Stimulated activated CD8-positive, alpha-beta memory T cell treated with anti-CD3 and anti-CD28 coated beads, Interleukin-15, amount 100 ng/mL, for 24 hours (primary cell): Measurements from ENCODE around the gene PAX5.

Experiments used
- DNase-seq: peaks from one replicate; pipeline ENCODE4 v3.0.0-alpha.2; 2020; ENCODE audit warnings: low read depth

Gene PAX5

DNA sequence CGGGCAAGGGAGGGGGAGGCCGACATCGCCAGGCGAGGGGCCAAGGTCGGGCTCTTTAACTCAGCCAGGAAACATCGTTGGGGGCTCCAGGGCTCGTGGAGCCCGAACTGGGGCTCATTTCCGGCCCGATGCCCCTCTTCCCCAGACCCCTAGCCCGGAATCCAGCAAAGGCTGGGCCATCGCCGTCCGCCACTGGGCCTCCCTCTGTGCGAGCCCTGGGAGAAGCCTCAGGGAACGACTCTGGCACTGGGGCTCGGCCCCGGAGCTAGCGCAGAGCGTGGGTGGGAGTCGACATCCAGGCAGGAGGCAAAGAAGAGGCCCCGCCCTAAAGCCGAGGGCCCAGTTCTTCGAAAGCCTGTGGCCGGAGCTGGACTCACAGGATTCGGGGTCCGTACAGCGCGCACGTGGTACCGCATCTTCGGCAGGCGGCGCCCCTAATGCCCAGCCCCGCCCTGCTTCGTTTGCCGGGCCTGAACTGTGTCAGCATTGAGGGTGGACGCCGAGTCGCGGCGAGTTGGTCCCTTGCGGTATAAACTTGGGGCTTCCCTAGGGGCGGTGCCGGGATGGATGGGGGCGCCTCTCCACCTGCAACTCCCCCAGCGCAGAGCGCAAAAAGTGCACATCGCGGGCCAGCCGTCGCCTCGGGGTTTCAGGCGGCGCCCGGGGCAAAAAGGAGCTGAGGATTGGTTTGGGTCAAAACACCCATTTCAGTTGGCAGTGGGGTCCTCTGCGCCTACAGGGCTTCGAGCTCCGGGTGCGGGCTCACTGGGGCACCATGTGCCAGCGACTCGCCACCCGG, 3.6 kb upstream of the PAX5 start:
- DNase-seq, result no peak

DNA sequence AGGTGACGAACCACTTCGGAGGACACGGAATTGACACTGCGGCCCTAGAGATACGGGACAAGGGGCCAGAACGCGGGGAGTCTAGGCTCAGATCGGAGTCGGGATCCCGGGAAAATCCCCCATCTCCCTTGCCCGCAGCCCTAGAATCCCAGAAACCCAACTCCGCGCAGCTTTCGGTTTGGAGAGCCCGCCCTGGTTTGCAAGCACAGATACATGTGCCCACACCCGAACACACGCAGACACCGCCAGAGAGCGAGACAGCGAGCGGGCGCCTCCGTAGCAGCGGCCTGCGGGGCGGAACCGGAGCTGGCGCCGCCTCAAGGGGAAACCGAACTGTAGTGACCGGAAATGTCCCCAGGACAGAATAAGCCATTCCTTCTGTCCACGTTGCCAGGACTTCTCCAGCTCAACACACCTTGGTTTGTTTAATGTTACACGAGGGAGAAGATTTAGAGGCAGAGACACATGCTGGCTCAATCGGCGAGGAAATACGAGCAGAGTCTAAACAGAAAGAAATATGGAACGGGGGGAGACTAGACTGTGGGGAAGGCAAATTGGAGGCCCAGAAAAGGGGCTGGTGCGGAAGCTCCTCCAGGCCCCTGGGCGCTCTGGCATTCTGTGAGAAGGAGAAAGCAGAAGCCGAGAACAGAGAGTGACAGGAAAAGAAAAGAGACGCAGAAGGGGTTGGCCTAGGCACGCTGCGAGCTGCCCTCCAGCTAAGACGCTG, 2.9 kb upstream of the PAX5 start:
- no peak for DNase-seq

DNA sequence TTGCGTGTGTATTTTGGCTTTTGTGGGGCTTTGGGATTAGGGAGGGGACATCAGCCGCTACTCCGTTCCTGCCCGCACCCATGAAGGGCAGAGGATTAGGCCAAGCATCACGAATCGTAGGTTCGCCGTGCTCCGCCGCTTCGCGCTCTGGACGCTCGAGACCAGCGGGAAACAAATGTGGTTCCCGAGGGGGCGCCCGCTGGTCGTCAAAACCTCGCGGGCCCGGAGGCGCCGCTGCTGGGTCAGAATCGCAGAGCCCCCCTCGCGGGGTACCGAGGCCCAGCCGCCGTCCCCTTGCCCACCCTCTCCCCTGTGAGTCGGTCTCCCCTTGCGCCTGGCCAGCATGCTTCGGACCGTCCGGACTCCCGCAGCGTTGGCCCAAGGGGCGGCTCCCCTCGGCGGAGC, 2.3 kb upstream of the PAX5 start:
- no peak for DNase-seq

DNA sequence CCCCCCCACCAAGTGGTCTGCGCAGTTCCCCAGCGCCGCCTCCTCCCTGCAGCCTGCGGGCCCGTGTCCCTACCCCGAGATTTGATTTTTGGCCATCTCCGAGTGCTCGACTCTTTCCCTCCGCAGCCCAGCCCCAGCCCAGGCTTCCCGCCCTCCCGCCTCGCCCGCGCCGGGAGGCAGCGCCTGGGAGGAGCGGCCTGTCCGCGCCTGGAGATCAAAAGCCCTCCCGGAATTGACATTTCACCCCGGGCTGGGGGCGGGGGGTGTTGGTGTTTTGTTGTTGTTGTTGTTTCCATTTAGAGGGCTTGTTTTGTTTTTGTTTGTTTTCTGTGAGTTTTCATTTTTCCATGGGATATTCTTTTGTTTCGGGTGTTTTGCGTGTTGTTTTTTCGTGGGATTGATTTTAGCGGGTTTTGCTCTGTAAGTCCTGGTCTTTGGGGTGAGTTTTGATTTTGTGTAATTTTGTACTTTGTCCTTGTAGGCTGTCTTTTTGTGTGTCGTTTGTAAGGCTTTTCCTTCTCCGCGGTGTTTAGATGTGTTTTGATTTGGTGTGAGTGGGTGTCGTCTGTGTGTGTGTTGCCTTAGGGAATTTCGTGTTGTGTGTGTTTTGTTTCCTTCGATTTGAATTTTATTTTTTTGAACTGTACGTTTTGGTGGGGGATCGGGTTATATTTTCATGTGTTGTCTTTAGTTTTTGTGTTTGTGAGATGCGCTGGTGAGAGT, 1.7 kb upstream of the PAX5 start:
- DNase-seq, result no peak

DNA sequence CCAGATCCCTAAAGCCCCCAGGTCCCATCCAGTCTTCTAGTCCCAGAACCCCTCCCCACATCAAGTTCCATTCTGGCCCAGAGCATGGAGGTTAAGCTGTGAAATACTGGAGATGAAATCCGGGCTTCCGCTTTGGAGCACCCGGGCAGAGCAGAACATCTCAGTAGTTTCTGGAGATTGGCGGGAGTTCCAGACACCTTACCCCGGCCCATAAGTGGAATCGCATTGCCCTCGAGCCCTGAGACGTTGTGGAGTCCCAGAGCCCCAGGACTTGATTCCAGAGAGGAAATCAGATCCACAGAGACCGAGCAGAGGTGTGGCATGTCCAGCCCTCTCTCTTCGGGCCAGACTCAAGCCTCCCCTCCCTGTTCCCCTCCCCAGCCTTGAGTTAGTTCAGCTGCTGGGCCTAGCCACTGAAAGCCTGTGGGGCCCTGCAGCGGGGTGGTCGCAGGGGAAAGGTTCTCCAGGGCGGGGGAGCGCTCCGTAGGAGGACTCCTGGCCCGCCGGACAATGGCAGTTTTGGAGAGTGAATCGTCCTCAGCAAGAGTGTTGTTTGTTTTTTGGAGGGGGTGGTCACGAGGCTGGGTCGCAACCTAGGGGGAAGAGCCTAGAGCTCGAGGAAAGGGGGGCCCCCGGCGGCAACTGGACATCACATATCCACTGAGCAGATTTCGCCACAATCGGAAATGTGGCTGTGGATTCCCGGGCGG, 1.0 kb upstream of the PAX5 start:
- DNase-seq, result no peak

DNA sequence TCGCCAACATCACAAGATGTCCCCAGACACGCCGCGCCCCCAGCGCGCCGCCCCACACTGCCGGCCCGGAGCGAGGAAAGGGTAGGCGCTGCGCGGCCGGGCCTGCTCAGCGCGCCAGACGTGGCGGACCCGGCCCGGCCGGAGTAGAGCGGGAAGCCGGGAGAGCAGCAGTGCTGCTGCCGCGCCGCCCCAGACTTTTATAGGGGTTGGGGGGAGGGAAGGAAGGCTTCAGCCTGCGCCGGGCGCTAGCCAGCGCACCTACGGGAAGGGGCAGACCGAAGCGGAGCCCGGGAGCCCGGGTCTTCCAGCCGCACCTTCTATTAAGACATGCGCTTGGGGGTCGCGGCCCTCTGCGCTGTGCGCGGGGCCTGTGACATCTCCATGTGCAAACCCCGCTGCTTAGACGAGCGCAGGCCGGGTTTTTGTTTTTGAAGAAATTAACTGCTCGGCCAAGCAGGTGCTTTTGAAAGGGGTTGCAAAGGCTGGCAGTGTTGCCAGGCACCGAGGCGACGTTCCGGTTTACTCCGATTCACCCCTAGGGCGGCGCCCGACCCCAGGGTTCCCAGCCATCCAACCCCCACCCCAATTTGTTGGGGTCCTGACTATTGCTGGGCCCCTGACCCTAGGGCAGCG, 353 bp upstream of the PAX5 start:
- no peak for DNase-seq

DNA sequence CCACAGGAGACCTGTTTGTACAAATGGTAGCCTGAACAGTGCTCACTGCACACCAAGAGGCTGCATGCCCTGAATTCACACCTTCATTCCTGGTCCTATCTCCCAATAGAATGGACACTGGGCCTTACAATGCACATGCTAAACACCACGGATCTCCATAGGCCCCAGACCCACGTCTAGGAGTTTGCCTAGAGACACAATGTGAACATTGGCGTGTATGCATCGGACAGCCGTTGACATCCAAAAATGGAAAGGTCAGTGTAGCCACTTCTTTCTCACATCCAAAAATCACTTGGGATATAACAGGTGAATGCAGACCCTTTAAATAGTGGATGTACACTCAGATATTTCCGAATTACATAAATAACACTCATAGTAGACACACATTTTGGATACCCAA, 927 bp downstream of the PAX5 start:
- no peak for DNase-seq

DNA sequence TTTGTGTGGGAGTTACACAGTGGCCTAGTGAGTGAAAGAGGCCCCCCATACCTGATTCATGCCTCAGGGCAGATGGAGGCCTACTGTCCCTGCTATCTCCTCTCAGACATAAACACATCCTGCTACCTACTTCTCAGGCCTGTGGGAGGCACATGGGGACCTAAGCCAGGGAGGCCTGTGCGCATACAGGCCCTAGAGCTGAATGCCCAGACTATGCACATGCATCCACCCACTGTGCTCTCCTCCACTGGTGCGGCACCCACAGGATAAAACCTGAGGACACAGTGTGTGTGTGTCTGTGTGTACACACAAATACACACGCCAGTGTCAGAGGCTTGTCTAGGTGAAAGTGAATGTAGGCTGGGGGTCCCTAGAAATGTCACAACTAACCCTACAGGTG, 1.4 kb downstream of the PAX5 start:
- no peak for DNase-seq

DNA sequence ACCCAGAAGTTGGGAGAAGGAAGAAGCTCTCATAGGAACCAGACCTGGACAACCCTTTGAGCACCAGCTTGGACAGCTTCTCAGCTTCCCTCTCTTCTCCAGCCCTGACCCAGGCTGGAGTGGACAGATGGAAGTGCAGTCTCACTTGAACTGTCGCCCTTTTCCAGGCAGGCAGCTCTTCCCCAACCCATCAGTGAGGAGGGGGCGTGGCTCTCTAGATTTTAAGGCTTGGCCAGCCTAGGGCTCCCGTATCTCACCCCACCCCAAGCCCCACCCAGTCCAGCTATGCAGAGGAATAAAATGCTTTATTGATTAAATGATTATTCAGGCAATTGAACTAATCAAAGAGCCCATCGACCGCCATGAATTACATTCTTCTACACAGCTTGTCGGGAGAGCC, 2.2 kb downstream of the PAX5 start:
- DNase-seq, result no peak

DNA sequence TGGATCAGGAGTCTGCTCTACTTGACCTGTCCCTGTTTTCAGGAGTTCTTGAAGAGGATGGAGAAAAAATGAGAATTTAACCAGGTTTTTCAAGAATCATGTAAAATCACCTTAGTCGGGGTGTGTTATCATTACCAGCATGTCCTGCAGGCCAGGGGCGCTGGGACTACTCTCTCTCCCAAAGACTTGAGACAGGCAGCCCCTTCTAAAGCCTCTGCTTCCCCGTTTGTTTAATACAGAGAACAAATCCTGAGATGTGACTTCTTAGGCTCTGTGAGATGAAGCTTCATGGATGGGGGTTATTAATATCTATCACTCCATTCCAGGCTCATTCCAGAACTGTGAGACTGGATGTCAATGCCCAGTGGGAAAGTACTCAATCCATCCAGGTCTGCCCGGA, 3.0 kb downstream of the PAX5 start:
- DNase-seq, result no peak

DNA sequence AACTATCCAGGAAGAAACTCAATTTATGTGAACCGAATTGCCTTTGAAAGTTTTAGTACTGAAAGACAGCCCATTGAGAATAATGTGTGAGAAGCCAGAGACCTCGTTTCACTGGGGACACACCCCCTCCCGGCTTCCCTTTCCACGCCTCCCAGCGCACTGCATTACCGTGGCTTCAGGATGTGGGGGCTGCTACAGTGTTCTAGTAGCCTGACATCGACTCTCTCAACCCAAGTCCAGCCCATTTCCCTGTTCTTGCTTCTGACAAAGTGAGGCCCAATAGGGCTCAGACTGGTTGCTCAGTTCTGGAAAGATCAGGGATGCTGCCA, 3.5 kb downstream of the PAX5 start:
- DNase-seq, result no peak

DNA sequence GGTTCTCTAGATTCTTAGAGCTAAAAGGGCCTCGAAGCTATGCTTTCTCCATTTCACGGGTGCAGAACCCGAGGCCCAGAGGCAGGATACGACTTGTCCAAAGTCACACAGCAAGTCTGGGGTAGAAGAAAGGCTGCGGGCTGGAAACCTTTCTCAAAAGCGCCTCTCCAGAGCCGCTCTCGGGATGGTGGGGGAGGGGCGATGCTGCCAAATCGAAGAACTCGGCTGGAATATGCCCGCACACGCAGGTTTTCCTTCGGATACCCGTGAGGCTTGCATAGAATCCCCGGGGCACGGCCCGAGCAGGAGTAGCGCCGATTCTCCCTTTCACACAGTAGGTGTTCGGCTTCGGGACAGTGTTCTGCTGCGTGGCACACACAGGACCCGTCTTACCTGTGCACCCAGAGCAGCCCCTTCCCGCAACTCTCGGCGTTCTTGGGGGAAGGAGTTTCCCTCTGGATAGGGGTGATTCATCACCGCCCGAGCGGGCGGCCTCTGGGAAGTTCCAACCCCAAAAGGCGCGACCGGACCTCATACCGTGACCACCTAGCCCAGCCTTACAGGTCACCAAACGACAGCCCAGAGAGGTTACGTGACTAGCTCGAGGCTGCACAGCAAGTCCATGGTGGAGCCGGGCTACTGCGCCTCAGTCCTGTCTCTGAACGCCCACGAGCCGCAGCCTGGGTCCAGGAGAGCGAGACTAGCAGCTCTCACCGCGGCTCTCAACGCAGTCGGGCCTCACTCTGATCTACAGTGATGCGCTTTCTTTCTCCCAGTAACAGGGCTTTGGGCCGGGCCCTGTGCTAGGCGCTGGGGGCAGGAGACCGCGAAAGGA, 4.1 kb downstream of the PAX5 start:
- no peak for DNase-seq

DNA sequence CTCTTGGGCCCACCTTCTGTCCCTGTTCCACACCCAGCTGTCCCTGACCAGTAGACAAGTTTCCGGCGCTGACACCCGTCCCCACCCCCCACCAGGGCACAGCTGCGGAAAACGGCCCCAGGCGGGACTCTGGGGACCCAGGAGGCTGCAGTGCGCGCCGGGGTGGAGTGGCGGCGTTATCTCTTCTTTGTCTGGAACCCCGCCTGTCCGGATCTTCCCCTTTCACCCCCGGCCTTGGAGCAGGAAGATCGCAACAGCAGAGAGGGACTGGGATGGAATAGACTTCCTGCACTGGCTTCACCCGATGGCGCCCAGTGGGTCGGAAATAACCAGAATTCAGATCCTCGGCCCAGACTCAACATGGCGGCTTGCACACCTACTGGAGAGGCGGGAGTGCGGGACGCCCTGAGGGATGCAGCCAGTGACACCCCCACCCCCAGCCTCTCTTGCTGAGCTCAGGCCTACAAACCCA, 4.7 kb downstream of the PAX5 start:
- no peak for DNase-seq

DNA sequence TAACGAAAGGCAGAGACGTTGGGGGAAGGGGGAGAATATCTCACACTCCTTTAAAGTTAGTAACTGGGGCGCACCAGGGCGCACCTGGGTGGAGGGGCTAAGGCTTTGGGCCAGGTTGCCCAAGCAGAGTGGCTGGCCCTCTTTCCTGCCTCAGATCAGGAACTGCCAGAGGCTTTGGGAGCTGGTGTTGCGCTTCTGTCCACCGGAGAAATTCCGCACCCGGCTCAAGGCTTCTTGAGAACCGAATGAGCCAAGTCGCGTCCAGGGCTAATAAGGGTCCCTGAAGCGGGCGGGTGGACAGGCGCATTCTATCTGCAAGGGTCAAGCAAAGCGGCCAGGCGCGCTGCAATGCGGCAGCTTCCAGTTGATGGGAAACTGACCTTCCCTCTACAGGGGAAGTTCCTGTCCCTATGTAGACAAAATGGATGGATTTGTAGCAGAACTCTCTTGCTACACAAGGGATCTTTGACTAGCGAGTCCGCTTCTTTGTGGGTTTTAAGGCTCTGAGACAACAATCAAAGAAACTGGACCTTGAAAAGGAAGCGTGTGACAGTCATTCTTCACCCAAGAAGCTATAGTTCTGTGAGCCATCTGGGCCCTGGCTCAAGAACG, 5.5 kb downstream of the PAX5 start:
- no peak for DNase-seq

DNA sequence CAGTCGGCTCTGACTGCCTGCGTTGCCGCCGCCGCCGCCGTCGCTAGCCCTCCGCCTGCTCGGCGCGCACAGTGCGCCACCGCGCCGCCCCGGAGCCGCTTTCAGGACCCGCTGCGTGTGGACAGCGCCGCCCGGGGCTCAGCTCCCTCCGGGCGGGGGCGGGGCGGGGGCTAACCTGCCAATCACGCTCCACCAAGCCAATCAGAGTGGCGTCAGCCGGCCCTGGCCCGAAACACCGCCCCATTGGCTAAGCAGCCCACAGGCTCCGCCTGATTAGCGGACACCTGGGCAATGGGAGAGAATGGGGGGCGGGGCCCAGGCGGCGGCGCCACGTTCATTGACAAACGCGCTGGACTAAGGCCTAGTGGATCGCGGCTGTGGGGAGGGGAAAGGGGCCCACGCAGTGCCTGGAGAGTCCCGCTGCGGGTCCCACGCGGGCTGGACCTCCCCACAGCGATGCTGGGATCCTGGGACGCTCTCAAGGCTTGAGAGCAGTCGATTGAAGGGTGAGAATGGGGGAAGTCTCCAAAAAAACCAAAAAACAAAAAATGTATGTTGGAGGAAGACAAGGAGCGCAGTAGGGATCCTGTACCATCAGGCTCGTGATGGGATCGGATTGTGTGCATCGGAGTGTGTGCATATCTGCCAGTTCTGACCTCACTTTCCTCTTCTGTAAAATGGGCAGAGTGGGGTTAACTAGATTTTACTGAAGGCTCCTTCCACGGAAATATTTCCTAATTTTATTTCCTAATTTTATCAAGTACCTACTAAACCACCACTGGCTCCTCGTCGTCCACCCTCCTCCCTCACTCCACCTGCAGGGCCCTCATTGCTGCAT, 6.3 kb downstream of the PAX5 start:
- peak; percentile 76 for DNase-seq

DNA sequence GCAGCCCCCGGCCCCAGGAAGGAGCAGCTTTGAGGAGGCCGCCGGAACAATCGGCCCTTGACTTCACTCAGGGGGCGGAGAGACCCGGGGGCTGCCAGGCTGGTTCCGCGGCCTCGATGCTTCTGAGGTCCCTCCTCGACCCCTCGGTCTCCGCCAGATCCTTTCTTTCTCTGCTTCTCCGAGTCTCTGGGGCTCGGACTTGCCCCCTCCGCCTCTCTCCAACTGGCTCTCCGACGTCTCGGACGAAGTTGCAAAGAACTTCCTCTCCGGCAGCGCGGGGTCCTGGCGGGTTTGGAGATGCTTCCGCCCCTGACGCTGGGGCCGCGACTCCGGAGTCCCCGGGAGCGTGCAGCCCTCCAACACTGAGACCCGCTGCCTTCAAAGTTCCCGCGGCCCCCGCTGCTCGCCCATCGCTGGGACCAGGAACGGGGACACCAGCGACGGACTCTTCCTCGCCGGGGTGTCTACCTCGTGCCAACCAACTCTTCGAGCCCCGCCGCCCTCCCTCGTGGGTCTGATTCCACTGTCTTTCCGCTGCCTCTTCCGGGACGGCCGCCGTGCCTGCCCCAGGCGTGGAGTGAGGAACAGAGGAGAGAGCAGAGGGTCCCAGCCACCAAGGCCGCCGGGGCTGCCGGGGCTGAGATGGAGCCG, 7.0 kb downstream of the PAX5 start:
- no peak for DNase-seq

DNA sequence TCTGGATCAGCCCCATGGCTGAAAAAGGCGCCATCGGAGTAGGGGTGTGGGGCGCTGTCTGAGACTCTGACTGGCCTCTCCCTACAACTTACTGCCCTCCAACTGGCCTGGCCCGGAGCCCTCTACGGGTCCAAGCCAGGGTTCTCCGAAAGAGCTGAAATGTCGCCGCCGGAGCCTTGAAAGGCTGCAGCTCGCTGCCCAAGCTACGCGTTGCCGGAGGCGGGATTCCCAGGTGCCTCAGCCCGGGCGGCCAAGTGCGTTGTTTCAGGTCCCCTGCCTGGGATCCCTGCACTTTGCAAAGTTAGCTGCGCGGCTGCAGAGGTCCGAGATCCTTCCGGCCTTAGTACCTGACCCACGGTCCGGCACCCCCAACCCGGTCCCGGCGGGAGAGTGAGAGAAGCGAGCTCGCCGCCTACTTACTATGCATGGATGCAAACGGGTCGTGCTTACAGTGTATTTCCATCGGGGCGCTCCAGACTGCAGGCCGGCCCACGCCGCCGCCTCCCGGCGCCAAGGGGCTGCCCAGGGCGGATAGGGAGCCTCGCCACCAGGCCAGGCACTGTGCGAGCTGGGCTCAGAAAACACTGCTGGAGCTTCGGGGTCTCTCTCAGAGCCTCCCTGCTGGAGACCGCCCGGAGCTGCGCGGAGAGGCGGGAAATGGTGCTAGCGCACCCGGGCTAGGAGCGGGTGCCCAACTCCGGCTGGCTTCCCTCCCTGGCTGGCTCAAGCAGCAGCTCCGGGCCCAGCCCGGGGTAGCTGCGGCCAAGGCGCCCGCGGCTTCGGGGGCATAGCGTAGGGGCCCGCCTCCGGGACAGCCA, 7.7 kb downstream of the PAX5 start:
- no peak for DNase-seq

DNA sequence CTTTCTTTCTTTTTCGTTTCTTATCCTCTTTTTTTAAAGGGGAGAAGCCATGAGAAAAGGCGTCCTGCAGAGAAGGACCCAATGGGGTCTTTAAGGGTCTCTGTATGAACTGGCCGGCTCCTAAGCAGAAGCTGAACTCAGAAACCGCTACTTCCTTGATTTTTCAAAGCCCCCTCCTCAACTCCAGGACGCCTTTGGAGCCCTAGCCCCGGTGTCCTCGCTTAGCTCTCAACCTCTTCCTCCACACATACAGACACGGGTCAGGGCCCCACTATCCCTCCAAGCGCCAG, 8.3 kb downstream of the PAX5 start:
- no peak for DNase-seq
